Measurements from ENCODE around the gene ZNF213.
A peak's percentile ranks its signal among the peaks of the same experiment; 100 is the strongest.

The ZNF213 gene

DNA sequence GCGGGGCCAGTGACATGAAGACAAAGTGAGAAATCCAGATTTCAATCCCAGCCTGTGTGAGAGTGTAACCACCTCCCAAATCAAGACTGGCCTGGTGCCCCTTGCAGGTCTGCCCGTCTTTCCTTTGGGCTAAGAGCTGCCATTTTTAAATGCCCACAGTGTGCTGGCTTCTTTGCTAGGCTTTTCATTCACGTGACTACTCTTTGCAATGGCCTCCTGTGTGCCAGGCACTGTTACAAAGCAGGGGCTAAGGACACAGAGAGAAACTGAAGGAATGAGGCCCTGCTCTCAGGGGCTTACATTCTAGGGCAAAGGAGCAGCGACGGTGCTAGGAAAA is 35.5 kb upstream of the ZNF213 start:
- H3K4me3 ChIP-seq (ENCODE audit: low read length), result no peak overlapping the region

GRCh38 chr16:3099732-3100499 is 34.9 kb upstream of the ZNF213 start:
- peak overlapping the region; percentile 32 for H3K4me3 ChIP-seq (ENCODE audit: low read length)
- peak; percentile 83 for DNase-seq (ENCODE audit: low read depth, low spot score)

More for the DNA sequence above, 35.5 kb upstream of the ZNF213 start:
- no peak for DNase-seq (ENCODE audit: low read depth, low spot score)

- no peak overlapping the region for H3K4me3 ChIP-seq (ENCODE audit: low read length)
- peak; percentile 49 for DNase-seq (ENCODE audit: low read depth, low spot score)
These were observed 33.6 kb upstream of the ZNF213 start for GRCh38 chr16:3101018-3101840.

- no peak overlapping the region for H3K4me3 ChIP-seq (ENCODE audit: low read length)
- DNase-seq (ENCODE audit: low read depth, low spot score), result no peak
These were observed 32.9 kb upstream of the ZNF213 start for GRCh38 chr16:3101841-3102470.

DNA sequence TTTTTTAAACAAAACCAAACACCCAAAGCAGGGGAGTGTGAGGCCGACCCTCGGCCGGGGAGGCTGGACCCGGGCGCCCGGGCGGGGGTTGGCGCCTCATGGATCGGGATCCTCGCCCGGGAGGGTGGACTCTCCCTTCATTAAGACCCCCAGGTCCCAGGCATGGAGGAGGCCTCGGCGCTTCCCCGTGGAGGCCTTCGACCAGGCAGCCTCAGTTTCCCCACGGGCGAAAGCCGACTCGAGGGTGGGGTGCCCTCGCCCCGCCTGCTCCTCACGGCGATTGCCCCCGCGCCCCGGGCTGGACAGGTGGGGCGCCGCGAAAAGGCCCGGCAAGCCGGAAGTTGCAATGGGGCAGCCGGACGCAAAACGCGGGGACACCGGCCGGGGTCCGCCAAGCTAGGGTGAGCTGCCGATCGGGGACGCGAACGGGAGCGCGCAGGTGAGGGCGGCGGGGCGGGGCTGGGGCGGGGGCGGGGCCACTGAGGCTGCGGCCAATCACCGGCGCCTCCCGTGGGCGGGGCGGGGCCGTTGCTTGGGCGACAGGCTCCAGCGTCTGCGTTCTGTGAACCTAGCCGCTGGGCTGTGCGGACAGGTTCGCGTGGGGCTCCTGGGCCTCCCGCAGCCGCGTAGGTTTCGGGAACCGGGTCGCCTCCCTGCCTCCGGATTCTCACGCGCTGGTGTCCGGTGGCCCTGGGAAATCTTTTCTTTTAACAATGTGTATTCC is 28.5 kb upstream of the ZNF213 start:
- peak; percentile 60 for DNase-seq (ENCODE audit: low read depth, low spot score)
- H3K4me3 ChIP-seq (ENCODE audit: low read length), result peak overlapping the region; percentile 60

DNA sequence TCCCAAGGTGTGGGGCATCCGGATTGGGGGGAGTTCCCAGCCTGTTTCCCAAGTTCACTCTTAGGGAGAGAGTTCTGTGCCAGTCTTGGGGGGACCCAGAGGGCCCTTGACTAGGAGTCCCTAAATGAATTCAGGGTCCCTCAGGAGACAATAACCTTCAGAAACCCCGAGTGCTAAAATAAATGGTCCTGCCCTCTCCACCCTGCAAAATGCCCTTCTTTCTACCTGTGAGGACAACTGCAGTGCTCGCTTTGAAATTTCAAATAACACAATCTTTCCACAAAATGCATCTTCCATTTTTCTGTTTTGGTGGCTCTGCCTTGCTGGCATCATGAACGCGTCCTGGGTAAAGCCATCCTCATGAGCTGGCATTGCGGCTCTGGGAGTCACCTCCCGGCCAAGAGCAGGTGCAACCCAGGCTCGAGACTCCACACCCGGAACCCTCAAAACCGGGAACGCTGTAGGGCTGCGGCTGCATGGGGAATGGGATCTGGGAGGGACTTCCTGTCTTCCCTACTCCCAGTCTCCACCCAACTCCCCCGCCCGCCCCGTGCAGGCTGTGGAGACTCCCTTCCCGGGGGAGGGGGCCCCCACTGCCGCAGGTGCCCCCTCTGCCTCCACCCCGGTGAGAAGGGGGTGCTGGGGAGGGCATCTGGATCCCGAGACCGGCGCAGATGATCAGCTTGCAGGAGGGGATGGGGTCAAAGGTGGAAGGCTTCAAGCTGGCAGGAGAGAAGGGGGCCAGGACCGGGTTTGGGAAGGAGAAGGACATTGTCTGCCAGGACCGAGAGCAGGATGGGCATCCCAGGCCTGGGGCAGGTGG is 22.6 kb upstream of the ZNF213 start, which contains the start of gene ZNF205:
Gene ZNF205, plus strand, starts transcription at position 529 of the 823 bp plus-strand sequence. CDS start 845 bp downstream, outside the sequence.
- H3K4me3 ChIP-seq (ENCODE audit: low read length), result no peak within 1 kb of the TSS
- DNase-seq (ENCODE audit: low read depth, low spot score), result no peak

- DNase-seq (ENCODE audit: low read depth, low spot score), result no peak
These were observed 21.8 kb upstream of the ZNF213 start for GRCh38 chr16:3112881-3113574.

DNA sequence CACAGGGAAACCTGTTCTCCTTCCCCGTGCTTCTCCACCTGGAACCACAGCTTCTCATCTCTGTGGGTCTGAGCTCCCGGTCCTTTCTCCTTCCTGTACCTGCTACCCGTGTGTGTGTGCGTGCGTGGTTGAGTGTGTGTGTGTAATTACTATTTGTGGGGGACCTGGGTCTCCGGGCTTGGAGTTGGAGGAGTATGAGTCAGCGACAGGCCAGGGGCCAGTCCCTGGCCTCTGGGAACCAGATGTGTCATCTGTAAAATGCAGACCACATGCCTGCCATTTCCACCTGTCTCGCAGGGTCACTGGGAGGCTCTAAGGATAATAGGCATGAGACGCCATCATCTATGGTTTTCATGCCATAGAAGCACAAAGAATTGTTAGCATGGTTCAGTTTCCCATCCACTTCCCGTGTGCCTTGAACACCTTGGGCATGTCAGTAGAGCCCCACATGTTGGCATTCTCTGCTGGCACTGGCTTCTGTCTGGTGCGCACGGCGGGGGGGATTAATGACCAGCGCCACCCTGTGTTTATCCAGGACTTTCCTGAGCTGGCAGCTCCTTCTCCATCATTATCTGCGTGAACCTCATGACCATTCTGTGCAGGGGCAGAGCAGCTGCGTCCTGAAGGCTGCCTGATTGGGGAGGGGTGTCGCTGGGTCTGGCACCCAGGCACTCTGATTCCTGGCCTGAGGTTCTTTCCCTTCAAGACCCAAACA is 20.9 kb upstream of the ZNF213 start:
- no peak overlapping the region for H3K4me3 ChIP-seq (ENCODE audit: low read length)
- DNase-seq (ENCODE audit: low read depth, low spot score), result no peak

More at GRCh38 chr16:3112881-3113574, 21.8 kb upstream of the ZNF213 start:
- no peak overlapping the region for H3K4me3 ChIP-seq (ENCODE audit: low read length)

DNA sequence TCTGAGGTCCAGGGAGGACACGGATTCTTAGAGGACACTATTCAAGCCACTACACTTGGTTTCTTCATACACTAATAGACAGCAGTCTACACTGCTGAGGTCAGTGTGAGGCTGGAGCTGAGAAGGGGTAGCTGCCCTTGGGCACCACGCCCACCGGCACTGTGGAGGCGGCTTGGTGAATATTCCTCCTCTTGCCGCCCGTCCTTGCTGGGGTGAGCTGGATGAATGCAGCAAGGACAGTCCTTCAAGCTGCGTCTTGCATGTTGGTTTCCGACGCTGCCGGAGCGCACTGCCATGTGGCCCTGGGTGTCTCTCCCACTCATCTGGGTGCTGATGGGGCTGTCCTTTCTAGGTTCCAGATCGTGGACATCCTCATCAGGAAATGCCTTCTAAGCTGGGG is 19.8 kb upstream of the ZNF213 start:
- no peak for DNase-seq (ENCODE audit: low read depth, low spot score)
- H3K4me3 ChIP-seq (ENCODE audit: low read length), result no peak overlapping the region

DNA sequence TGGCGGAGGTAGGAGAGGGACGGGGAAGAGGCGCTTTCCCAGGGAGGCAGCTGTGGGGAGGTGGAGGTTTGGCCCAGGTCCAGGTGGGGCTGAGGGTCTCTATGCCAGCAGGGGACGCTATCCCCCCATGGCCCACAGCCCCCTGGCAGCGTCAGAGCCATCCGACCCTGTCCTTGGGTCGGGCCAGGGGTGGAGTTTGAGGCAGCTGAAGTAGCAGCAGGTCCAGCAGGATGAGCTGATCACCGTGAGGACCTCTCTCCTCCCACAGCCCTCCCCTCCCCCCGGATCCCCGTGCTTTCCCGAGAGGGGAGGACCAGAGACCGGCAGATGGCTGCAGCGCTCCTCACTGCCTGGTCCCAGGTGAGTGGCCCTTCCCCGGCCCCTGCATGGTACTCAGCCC is 19.3 kb upstream of the ZNF213 start:
- no peak for DNase-seq (ENCODE audit: low read depth, low spot score)
- no peak overlapping the region for H3K4me3 ChIP-seq (ENCODE audit: low read length)

DNA sequence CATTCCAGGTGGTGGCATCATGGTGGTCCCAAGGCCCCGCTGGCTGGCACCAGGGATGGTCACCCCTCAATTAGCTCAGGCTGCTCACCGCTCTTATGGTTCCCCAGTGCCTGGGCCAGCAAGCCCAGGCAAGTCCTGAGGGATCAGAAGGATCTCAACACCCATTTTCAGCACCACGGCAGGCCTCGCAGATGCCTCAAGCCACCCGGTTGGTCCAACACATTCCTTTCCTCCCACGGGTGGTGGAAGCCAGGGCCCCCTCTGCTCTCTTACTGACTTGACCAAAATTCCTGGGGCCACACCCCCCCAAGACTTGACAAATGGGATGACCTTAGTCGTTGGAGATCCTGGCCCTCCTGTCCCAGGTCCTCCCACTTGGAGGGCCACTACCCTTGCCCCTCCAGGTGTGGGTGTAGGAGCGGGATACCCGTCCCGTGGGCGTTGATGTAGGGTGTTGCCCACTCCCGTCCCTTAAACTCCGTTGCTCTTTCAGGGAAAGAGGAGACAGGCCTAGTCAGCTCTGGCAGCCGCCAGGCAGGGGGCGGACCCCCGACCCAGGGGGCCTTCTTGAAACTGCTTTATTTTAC is 16.5 kb upstream of the ZNF213 start:
- no peak overlapping the region for H3K4me3 ChIP-seq (ENCODE audit: low read length)
- DNase-seq (ENCODE audit: low read depth, low spot score), result no peak

DNA sequence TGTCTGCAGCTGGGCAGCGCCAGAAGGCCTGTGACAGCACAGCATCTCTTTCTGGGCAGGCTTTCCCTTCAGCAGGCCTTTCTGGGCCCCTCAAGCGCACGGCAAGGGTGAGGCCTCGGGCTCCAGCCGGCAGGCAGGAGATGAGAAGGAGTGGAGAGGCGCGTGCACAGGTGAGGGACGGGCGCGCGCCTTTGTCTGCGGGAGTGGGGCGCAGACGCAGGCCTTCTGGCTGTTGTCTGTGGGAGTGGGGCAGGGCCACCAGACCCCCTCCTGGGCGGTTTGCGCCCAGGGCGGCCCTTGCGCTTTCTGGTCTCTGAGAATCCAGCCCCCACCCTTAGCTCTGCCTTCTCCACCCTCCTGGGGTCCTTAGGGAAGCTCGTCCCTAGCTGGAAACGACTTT is 16.0 kb upstream of the ZNF213 start:
- H3K4me3 ChIP-seq (ENCODE audit: low read length), result no peak overlapping the region
- no peak for DNase-seq (ENCODE audit: low read depth, low spot score)

- no peak overlapping the region for H3K4me3 ChIP-seq (ENCODE audit: low read length)
- no peak for DNase-seq (ENCODE audit: low read depth, low spot score)
These were observed 15.5 kb upstream of the ZNF213 start for GRCh38 chr16:3119286-3119685.

DNA sequence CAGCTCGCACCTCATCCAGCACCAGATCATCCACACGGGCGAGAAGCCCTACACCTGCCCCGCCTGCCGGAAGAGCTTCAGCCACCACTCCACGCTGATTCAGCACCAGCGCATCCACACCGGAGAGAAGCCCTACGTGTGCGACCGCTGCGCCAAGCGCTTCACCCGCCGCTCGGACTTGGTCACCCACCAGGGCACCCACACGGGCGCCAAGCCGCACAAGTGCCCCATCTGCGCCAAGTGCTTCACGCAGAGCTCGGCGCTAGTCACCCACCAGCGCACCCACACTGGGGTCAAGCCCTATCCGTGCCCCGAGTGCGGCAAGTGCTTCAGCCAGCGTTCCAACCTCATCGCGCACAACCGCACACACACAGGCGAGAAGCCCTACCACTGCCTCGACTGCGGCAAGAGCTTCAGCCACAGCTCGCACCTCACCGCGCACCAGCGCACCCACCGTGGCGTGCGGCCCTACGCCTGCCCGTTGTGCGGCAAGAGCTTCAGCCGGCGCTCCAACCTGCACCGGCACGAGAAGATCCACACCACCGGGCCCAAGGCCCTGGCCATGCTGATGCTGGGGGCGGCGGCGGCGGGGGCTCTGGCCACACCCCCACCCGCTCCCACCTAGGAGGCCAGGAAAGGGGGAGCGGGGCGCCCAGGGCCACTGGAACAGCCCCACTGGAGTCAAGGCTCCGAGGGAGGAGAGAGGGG is 15.0 kb upstream of the ZNF213 start:
- no peak overlapping the region for H3K4me3 ChIP-seq (ENCODE audit: low read length)
- no peak for DNase-seq (ENCODE audit: low read depth, low spot score)

GRCh38 chr16:3120435-3120834 is 14.4 kb upstream of the ZNF213 start:
- DNase-seq (ENCODE audit: low read depth, low spot score), result no peak
- H3K4me3 ChIP-seq (ENCODE audit: low read length), result no peak overlapping the region

DNA sequence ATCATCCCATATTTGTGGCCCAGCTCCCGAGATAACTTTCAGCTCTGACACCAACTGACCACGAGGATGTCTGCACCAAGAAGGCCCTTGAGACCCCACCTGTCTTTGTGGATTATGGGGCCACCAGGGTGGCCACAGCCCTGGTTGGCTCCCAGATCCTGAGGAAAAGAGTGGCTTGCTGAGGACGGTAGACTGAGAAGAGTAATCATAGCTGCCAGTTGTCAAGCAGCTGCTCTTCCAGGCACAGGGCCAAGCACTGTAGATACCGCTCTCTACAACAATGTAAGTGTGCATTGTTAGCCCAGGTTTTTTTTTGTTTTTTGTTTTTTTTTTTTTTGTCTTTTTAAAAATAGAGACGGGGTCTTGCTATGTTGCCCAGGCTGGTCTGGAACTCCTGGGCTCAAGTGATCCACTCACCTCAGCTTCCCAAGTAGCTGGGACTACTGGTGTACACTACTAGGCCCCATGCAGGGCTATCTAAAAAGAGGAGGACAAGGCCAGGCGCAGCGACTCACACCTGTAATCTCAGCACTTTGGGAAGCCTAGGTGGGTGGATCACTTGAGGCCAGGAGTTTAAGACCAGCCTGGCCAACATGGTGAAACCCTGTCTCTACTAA is 12.9 kb upstream of the ZNF213 start:
- DNase-seq (ENCODE audit: low read depth, low spot score), result no peak
- no peak overlapping the region for H3K4me3 ChIP-seq (ENCODE audit: low read length)

Measured in Jurkat, Clone E6-1 (cell line).